ENCODE measurements around the gene TNIK.

- TF ChIP-seq CTCF (conservative IDR thresholded peaks at IDR 0.05; ENCODE audit: low read length) = no peak
- no peak for TF ChIP-seq EZH2phosphoT487 (IDR thresholded peaks at IDR 0.05; ENCODE audit: borderline replicate concordance)
Observed at GRCh38 chr3:171088496-171088895, 371.7 kb downstream of the TNIK start.

Data from Loucy (cell line).